ENCODE measurements around the gene CDH26.

DNA sequence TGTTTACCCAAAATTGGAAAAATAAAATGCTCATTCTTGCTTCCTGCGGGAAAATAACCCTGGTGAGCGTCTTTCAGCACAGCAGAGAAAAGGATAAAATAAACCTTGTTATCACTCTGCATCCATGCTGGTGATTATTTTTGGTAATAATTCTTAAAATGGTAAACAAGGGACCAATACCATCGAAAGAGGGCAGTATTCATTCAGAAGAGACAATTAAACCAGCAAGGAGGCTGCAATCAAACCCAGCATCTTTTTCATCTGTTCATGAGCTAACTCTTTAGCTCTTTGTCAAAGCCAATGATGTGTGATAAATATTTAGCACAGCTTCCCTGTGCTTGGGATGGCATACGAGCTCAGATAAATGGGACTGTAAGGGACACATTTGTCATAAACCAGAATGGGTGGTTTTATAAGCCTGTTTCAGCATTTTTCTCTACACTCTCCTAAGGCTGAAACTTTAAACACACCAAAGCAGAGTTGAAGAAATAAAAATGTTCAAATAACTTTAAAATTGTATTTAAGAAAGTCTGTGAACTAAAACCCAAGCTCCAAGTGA is 34.4 kb downstream of the CDH26 start:
- TF ChIP-seq, protein P1, sequence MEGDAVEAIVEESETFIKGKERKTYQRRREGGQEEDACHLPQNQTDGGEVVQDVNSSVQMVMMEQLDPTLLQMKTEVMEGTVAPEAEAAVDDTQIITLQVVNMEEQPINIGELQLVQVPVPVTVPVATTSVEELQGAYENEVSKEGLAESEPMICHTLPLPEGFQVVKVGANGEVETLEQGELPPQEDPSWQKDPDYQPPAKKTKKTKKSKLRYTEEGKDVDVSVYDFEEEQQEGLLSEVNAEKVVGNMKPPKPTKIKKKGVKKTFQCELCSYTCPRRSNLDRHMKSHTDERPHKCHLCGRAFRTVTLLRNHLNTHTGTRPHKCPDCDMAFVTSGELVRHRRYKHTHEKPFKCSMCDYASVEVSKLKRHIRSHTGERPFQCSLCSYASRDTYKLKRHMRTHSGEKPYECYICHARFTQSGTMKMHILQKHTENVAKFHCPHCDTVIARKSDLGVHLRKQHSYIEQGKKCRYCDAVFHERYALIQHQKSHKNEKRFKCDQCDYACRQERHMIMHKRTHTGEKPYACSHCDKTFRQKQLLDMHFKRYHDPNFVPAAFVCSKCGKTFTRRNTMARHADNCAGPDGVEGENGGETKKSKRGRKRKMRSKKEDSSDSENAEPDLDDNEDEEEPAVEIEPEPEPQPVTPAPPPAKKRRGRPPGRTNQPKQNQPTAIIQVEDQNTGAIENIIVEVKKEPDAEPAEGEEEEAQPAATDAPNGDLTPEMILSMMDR (IDR thresholded peaks at IDR 0.05 in 4 of 5, conservative IDR thresholded peaks at IDR 0.05 in 1 of 5): no peak
- TF ChIP-seq POLR2A (IDR thresholded peaks at IDR 0.05): no peak
